Measurements from ENCODE around the gene DLGAP4.
A peak's percentile ranks its signal among the peaks of the same experiment; 100 is the strongest.

Gene DLGAP4

GRCh38 chr20:36301359-36302119 lies 4.6 kb upstream of the DLGAP4 start:
- DNase-seq, result no peak
- no peaks in the 10 kb centered on the region for H3K36me3 Mint-ChIP-seq (ENCODE audit: low read depth)
- peaks cover 92% of the 10 kb centered on the region for H3K27me3 Mint-ChIP-seq (ENCODE audit: low read depth, poor library complexity)
- peaks cover 9% of the 10 kb centered on the region for H3K4me1 Mint-ChIP-seq
- H3K9me3 Mint-ChIP-seq, result no peaks in the 10 kb centered on the region
- no peak overlapping the region for H3K4me3 Mint-ChIP-seq
- TF ChIP-seq, protein P1, sequence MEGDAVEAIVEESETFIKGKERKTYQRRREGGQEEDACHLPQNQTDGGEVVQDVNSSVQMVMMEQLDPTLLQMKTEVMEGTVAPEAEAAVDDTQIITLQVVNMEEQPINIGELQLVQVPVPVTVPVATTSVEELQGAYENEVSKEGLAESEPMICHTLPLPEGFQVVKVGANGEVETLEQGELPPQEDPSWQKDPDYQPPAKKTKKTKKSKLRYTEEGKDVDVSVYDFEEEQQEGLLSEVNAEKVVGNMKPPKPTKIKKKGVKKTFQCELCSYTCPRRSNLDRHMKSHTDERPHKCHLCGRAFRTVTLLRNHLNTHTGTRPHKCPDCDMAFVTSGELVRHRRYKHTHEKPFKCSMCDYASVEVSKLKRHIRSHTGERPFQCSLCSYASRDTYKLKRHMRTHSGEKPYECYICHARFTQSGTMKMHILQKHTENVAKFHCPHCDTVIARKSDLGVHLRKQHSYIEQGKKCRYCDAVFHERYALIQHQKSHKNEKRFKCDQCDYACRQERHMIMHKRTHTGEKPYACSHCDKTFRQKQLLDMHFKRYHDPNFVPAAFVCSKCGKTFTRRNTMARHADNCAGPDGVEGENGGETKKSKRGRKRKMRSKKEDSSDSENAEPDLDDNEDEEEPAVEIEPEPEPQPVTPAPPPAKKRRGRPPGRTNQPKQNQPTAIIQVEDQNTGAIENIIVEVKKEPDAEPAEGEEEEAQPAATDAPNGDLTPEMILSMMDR (IDR thresholded peaks at IDR 0.05), result no peak
- no peak overlapping the region for H3K27ac Mint-ChIP-seq

- TF ChIP-seq, protein P1 (IDR thresholded peaks at IDR 0.05), result no peak
- H3K4me3 Mint-ChIP-seq, result no peak overlapping the region
- H3K9me3 Mint-ChIP-seq, result no peaks in the 10 kb centered on the region
- no peak overlapping the region for H3K27ac Mint-ChIP-seq
- peaks cover 93% of the 10 kb centered on the region for H3K27me3 Mint-ChIP-seq (ENCODE audit: low read depth, poor library complexity)
- H3K36me3 Mint-ChIP-seq (ENCODE audit: low read depth), result no peaks in the 10 kb centered on the region
- peaks cover 9% of the 10 kb centered on the region for H3K4me1 Mint-ChIP-seq
- no peak for DNase-seq
Observed at GRCh38 chr20:36303020-36303595, 3.0 kb upstream of the DLGAP4 start.

DNA sequence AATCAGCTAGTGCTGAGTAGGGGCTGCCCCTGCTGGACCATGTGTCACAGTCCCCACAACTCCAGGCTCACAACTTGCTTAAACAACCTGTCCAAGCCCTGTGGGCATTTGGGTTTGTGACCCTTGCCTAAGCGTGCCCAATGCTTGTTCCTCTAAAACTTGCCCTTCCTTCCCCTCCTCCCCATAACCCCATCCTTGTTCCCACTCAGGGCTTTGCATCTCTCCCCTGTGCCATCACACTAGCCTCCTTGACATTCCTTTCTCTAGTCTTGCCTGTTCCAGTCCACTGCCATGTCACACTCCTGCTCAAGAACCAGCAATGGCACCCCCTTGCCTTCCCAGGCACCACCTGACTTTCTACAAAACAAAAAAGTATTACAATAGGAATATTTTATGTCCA lies 2.3 kb upstream of the DLGAP4 start:
- Mint-ChIP-seq H3K27me3 (ENCODE audit: low read depth, poor library complexity) (peaks cover 95% of the 10 kb centered on the region), H3K9me3 (no peaks in the 10 kb centered on the region), H3K36me3 (ENCODE audit: low read depth) (no peaks in the 10 kb centered on the region), H3K27ac (no peak overlapping the region), H3K4me1 (peaks cover 9% of the 10 kb centered on the region), H3K4me3 (no peak overlapping the region)
- TF ChIP-seq, protein P1 (IDR thresholded peaks at IDR 0.05), result no peak
- DNase-seq, result no peak

GRCh38 chr20:36304786-36305495 lies 1.2 kb upstream of the DLGAP4 start:
- TF ChIP-seq, protein P1 (IDR thresholded peaks at IDR 0.05), result no peak

GRCh38 chr20:36306553-36307411 lies 643 bp downstream of the DLGAP4 start:
- Mint-ChIP-seq H3K4me3 (peak overlapping the region; percentile 65), H3K4me1 (peaks cover 9% of the 10 kb centered on the region), H3K9me3 (no peaks in the 10 kb centered on the region), H3K27me3 (ENCODE audit: low read depth, poor library complexity) (peaks cover 96% of the 10 kb centered on the region), H3K36me3 (ENCODE audit: low read depth) (no peaks in the 10 kb centered on the region), H3K27ac (no peak overlapping the region)
- DNase-seq, result peak; percentile 38
- TF ChIP-seq, protein P1 (IDR thresholded peaks at IDR 0.05), result no peak

More at GRCh38 chr20:36304786-36305495, 1.2 kb upstream of the DLGAP4 start:
- H3K4me1 Mint-ChIP-seq, result peaks cover 9% of the 10 kb centered on the region
- no peaks in the 10 kb centered on the region for H3K36me3 Mint-ChIP-seq (ENCODE audit: low read depth)
- H3K4me3 Mint-ChIP-seq, result peak overlapping the region; percentile 76
- H3K27me3 Mint-ChIP-seq (ENCODE audit: low read depth, poor library complexity), result peaks cover 95% of the 10 kb centered on the region
- H3K27ac Mint-ChIP-seq, result no peak overlapping the region
- H3K9me3 Mint-ChIP-seq, result no peaks in the 10 kb centered on the region
- no peak for DNase-seq
